Pancreas (tissue), 10 donors: Measurements from ENCODE around the gene FBXO7. TPM values are rescaled to one million over a fixed set of nuclear protein-coding genes. Genes with fewer than 3 reads are reported as not detected.
A peak's percentile ranks its signal among the peaks of the same experiment; 100 is the strongest.

ENCODE experiments used
- ATAC-seq, 4 donors: fragments of 200-7000 bp; cut with Tn5 transposase; one replicate each; pipeline versions ENCODE4 v1.8.0 to v1.9.1; 2020; ENCODE audit warnings: mild to moderate bottlenecking in 4 of 4, moderate library complexity in 4 of 4
- DNase-seq, 6 donors: peaks; one replicate each; pipeline ENCODE4 v3.0.0-alpha.2; 2020
- FAIRE-seq: peaks from 2 replicates; lab custom pipeline; 2012; peaks lifted over from hg19 to GRCh38; lab: Jason Lieb, UNC
- H3K27ac ChIP-seq, 4 donors: fragments of 200-600 bp; sonication (generic); 1 replicate in 3 of 4; 2 replicates in 1 of 4; pipeline versions ENCODE4 v1.5.0 to v1.8.0; 2020
- H3K27me3 ChIP-seq, 4 donors: fragments of 200-600 bp; one replicate each; pipeline ENCODE4 v1.8.0; 2021
- H3K36me3 ChIP-seq, 3 donors: fragments of 200-600 bp; sonication (generic) in 1 of 3; one replicate each; pipeline versions ENCODE4 v1.5.0 to v1.8.0; 2020 to 2021
- H3K4me1 ChIP-seq, 3 donors: fragments of 200-600 bp; one replicate each; pipeline ENCODE4 v1.8.0; 2021
- H3K4me3 ChIP-seq, 4 donors: fragments of 200-600 bp; sonication (generic) in 2 of 4; one replicate each; pipeline versions ENCODE4 v1.5.0 to v1.8.0; 2020 to 2021
- H3K9me3 ChIP-seq, 4 donors: fragments of 200-600 bp; one replicate each; pipeline ENCODE4 v1.8.0; 2021
- WGBS, 2 donors: extraction: QIAGEN DNeasy Blood & Tissue Kit; methylation state at CpG; one replicate each; pipeline ENCODE4 v1.1.7; 2013; 5-methylcytosine and 5-hydroxymethylcytosine counted together
- intact Hi-C, 3 donors: fragments of 100-400 bp; cut with DNase I; formaldehyde crosslinking; loops; one replicate each; pipeline versions ENCODE4 v1.11.1 to v1.14.2; 2022
- polyA plus RNA-seq, 2 donors: library from polyadenylated mRNA; stranded (reverse); fragments of 200-250 nt; gene quantifications; one replicate each; pipeline ENCODE4 v1.2.3, GENCODE V29; 2013
- total RNA-seq, 6 donors: library from RNA; stranded (reverse); fragmentation: NEBNext Ultra II Directional in 4 of 6; extraction: Animal tissue kit (Norgen Biotek cat#: 25700) in 4 of 6; gene quantifications; one replicate each; pipeline versions ENCODE4 v1.2.1 to v1.2.4, GENCODE V29; 2021 to 2023
- TF ChIP-seq, protein P1 (sequence below), 4 donors: fragments of 200-600 bp; sonication (generic) in 3 of 4; IDR thresholded peaks; one replicate each; pipeline versions ENCODE4 v1.5.0 to v1.8.0; 2021; ENCODE audit warnings: antibody characterized with exemption in 4 of 4
- donor health status: healthy with polysubstance abuse.
- donor health status: DM: no; HTN: no; CAD: no; lungs with moderate emphysema.
- donor health status: DM: no; HTN: no; CAD: no.
- donor health status: control.
- donor health status: control.
- donor health status: Bipolar disorder and iron deficiency.
- donor health status: DM: yes; HTN: yes; CAD: no.
- donor health status: DM: no; HTN: no; CAD: no.
- donor health status: DM: no; HTN: no; CAD: no.
- donor health status: DM: yes; HTN: yes; CAD: no.

The FBXO7 gene
- total and polyA plus RNA-seq, 8 donors, result 22.5 to 57.0 (median 28.7) TPM

DNA sequence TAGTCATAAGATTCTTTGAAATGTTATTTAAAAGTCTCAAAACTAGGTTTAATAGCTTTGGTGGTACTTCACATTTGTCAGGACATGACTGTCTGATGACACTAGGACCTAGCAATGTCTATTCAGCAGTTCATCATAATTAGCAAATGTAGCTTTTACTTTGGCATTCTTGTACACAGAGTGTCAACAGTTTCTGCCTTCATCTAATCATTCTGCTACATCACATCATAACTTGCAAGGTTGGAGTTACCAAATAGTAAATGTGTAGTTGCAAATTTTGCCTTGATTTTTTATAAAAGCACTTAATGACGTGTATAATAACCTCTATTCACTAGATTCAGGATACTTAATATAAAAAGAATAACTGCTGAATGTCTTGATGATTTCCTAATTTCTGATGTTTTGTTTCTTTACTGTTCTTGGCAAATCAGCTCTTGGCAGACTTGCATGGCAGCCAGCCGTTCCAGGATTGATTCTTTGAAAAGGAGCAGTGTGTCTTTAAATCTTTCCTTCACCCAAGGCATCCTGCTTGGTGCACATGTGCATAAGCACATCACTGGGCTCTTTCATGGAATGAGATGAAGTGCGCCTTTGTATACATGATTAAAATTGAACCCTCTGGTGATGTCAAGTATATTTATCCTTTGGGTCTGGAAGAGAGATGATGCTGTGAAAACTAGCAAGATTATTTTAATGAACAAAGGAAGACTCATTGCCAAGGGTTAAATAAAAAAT is 12.2 kb downstream of the FBXO7 start:
- intact Hi-C loops, result no loop called here
- H3K4me1 ChIP-seq, result peaks cover 0 to 4% (median 0%) of the 10 kb centered on the region in 3 donors
- H3K4me3 ChIP-seq, result no peak overlapping the region
- TF ChIP-seq, protein P1, sequence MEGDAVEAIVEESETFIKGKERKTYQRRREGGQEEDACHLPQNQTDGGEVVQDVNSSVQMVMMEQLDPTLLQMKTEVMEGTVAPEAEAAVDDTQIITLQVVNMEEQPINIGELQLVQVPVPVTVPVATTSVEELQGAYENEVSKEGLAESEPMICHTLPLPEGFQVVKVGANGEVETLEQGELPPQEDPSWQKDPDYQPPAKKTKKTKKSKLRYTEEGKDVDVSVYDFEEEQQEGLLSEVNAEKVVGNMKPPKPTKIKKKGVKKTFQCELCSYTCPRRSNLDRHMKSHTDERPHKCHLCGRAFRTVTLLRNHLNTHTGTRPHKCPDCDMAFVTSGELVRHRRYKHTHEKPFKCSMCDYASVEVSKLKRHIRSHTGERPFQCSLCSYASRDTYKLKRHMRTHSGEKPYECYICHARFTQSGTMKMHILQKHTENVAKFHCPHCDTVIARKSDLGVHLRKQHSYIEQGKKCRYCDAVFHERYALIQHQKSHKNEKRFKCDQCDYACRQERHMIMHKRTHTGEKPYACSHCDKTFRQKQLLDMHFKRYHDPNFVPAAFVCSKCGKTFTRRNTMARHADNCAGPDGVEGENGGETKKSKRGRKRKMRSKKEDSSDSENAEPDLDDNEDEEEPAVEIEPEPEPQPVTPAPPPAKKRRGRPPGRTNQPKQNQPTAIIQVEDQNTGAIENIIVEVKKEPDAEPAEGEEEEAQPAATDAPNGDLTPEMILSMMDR (IDR thresholded peaks at IDR 0.05), result no peak
- H3K27me3 ChIP-seq, result no peaks in the 10 kb centered on the region
- H3K36me3 ChIP-seq, result peaks cover 0 to 29% (median 0%) of the 10 kb centered on the region in 3 donors
- peak in 1 of 4 donors; percentile 50 for ATAC-seq
- DNase-seq, result no peak
- H3K9me3 ChIP-seq, result no peaks in the 10 kb centered on the region
- 68% methylated on average over 3 of the region's 3 CpGs for WGBS, 2 donors
- no peak for FAIRE-seq
- no peak overlapping the region for H3K27ac ChIP-seq

DNA sequence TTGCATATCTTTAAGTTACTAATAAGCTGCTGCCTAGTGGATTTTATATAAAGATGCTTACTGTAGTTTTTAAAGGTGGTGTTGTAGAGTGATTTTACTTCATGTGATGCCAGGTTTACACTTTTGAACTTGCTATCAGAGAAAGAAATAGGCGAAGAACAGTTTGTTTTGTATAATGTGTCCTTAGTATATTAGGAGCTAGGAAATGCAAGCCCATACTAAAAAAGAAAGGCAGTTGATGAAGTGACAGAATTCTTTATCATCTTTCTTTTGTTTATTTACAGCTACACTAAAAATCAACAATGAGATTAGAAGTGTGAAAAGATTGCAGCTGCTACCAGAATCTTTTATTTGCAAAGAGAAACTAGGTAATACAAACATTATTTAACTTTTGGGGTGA is 12.8 kb downstream of the FBXO7 start:
- no peak for ATAC-seq
- intact Hi-C loops, result no loop called here
- 91 to 94% methylated on average over 1 of the region's 1 CpG for WGBS, 2 donors
- peaks cover 0 to 29% (median 0%) of the 10 kb centered on the region in 3 donors for H3K36me3 ChIP-seq
- TF ChIP-seq, protein P1 (IDR thresholded peaks at IDR 0.05), result no peak
- H3K27ac ChIP-seq, result no peak overlapping the region
- no peak for FAIRE-seq
- DNase-seq, result no peak
- no peaks in the 10 kb centered on the region for H3K27me3 ChIP-seq
- peaks cover 0 to 4% (median 0%) of the 10 kb centered on the region in 3 donors for H3K4me1 ChIP-seq
- no peak overlapping the region for H3K4me3 ChIP-seq
- H3K9me3 ChIP-seq, result no peaks in the 10 kb centered on the region

DNA sequence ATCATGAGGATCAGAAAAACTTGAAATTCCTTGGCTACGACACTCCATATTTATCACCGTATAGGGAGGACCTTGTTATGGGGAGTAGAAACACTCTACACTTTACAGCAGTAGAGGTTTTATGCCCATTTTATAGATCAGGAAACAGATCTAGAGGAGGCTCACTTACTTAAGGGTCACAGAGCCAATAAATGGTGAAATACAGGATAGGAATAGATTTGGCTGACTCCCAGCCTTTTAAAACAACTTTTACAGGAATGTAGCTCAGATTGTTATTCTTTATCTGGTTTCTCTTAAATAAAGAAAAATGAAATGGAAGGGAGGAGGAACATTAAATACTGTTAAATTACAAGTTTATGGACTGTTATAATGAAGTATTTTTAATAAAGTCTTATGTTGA is 14.8 kb downstream of the FBXO7 start:
- DNase-seq (no peak), FAIRE-seq (no peak), ATAC-seq (no peak)
- H3K9me3 ChIP-seq, result no peaks in the 10 kb centered on the region
- H3K4me3 ChIP-seq, result no peak overlapping the region
- H3K4me1 ChIP-seq, result peaks cover 0 to 4% (median 0%) of the 10 kb centered on the region in 3 donors
- no peaks in the 10 kb centered on the region for H3K27me3 ChIP-seq
- TF ChIP-seq, protein P1 (IDR thresholded peaks at IDR 0.05), result no peak
- 93 to 94% methylated on average over 2 of the region's 2 CpGs for WGBS, 2 donors
- intact Hi-C loops, result no loop called here
- peaks cover 0 to 46% (median 6%) of the 10 kb centered on the region in 3 donors for H3K36me3 ChIP-seq
- no peak overlapping the region for H3K27ac ChIP-seq

DNA sequence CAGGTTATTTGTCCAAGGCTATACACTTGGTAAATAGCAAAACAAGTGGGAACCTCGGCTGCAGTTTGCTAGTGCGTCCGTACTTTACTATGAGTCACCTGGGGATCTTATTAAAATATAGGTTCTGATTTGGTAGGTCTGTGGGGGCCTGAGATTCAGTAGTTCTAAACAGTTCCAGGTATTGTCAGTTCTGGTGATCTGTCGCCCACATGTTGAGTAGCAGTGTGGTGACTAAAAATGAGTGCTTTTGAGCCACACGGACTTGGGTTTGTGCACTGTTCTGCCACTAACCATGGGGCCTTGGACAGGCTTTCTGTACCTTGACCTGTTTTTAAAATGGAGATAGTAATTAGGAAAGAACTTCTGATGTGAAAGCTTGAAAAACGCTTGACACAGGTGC is 15.7 kb downstream of the FBXO7 start:
- Histone ChIP-seq H3K4me3 (no peak overlapping the region), H3K27me3 (no peaks in the 10 kb centered on the region), H3K9me3 (no peaks in the 10 kb centered on the region), H3K4me1 (peaks cover 0 to 4% (median 0%) of the 10 kb centered on the region in 3 donors), H3K36me3 (peaks cover 0 to 45% (median 6%) of the 10 kb centered on the region in 3 donors), H3K27ac (no peak overlapping the region)
- ATAC-seq (no peak), FAIRE-seq (no peak), DNase-seq (no peak)
- intact Hi-C loops, result no loop called here
- WGBS, 2 donors, result 85% methylated on average over 6 of the region's 6 CpGs
- TF ChIP-seq, protein P1 (IDR thresholded peaks at IDR 0.05), result no peak

DNA sequence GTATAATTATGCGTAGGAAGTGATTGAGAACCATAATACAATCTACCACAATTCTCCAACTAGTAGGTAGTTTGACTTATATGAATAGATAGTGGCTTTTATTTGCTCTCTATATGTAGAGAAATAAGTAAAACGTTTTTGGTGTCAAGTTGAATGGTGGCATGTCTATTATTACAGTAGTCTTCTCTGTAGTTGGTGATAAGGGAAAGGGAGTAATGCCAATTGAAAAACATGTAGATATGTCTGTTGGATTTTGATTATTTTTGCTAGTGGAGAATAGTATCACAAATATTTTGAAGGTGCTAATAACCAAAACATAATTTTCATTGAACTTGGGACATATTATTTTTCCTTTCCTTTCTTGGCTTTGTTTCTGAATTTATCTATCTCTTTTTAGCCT is 17.5 kb downstream of the FBXO7 start:
- intact Hi-C loops, result no loop called here
- no peak for DNase-seq
- H3K9me3 ChIP-seq, result no peaks in the 10 kb centered on the region
- H3K36me3 ChIP-seq, result peaks cover 0 to 54% (median 6%) of the 10 kb centered on the region in 3 donors
- peaks cover 0 to 4% (median 0%) of the 10 kb centered on the region in 3 donors for H3K4me1 ChIP-seq
- H3K27ac ChIP-seq, result no peak overlapping the region
- TF ChIP-seq, protein P1 (IDR thresholded peaks at IDR 0.05), result no peak
- WGBS, 2 donors, result 65 to 67% methylated on average over 2 of the region's 2 CpGs
- H3K27me3 ChIP-seq, result no peaks in the 10 kb centered on the region
- ATAC-seq, result no peak
- H3K4me3 ChIP-seq, result no peak overlapping the region
- no peak for FAIRE-seq
